ENCODE data around the gene CTIF. TPM values are rescaled to one million over a fixed set of nuclear protein-coding genes. Genes with fewer than 3 reads are reported as not detected.

CTIF gene
- polyA plus RNA-seq, 1 donor from 2014 or later = 50.2 TPM

DNA sequence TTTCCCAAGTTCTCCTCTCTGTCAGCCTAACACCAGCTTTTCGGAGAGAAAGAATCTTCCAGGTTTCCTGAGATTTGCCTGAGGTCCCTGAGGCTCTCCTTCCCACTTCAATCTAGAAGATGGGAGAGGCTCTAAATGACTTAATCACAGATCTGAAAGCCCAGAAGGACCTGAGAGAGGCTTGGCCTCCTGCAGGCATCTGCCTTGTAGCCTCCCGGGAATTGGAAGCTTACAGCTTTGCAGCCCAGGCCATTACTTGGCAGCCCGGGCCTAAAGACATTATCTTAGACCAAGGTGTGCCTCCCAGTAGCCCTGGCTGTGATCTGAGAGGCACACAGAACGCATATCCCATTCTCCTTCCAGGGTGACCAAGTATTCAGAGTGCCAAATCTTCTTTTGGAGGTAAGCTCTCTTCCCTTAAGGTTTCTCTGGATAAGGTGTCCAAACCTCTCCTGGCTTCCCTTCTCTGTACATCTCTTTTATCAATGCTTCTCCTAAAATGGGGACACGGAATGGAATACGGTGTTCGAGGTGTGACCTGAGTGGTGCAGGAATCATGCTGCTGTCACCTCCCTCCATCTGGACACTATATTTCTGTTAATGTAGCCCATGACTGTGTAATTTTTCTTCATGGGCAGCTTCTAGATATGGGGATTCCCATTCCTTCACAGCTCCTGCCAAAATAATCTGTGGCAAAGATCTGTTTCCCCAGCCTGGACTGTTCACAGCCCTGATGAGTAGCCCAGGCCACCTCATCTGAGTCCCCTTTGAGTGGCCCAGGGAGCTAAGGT is 16.0 kb downstream of the CTIF start:
- Histone ChIP-seq H3K36me3 (ENCODE audit: insufficient read depth, low read length) (no peaks in the 10 kb centered on the region), H3K4me3 (ENCODE audit: low read length) (no peak overlapping the region), H3F3A (ENCODE audit: insufficient read depth, low read length, poor library complexity, severe bottlenecking) (no peaks in the 10 kb centered on the region), H4K20me1 (ENCODE audit: insufficient read depth) (no peaks in the 10 kb centered on the region), H3K9me2 (ENCODE audit: insufficient read depth, low read length) (no peaks in the 10 kb centered on the region), H2AFZ (ENCODE audit: low read depth, low read length) (no peak overlapping the region), H3K4me2 (ENCODE audit: low read length) (no peak overlapping the region), H3K79me2 (replicated peaks; ENCODE audit: insufficient read depth, low read length) (peaks cover 30% of the 10 kb centered on the region), H3K27me3 (ENCODE audit: insufficient read depth, low read depth, low read length) (no peaks in the 10 kb centered on the region), H3K9ac (ENCODE audit: low read length) (no peak overlapping the region), H3K27ac (ENCODE audit: low read length) (no peak overlapping the region), H3K9me3 (ENCODE audit: low read length) (no peaks in the 10 kb centered on the region)
- TF ChIP-seq RAD21 (conservative IDR thresholded peaks at IDR 0.05) (no peak), POLR2AphosphoS5 (IDR thresholded peaks at IDR 0.05) (no peak), SMC3 (conservative IDR thresholded peaks at IDR 0.05; ENCODE audit: poor library complexity) (no peak), EZH2 (IDR thresholded peaks at IDR 0.05; ENCODE audit: borderline replicate concordance, insufficient read depth, low read length, poor library complexity, severe bottlenecking) (no peak), EP300 (conservative IDR thresholded peaks at IDR 0.05; ENCODE audit: poor library complexity, severe bottlenecking) (no peak), MXI1 (conservative IDR thresholded peaks at IDR 0.05; ENCODE audit: poor library complexity, severe bottlenecking) (no peak)
- TF ChIP-seq, protein P1, sequence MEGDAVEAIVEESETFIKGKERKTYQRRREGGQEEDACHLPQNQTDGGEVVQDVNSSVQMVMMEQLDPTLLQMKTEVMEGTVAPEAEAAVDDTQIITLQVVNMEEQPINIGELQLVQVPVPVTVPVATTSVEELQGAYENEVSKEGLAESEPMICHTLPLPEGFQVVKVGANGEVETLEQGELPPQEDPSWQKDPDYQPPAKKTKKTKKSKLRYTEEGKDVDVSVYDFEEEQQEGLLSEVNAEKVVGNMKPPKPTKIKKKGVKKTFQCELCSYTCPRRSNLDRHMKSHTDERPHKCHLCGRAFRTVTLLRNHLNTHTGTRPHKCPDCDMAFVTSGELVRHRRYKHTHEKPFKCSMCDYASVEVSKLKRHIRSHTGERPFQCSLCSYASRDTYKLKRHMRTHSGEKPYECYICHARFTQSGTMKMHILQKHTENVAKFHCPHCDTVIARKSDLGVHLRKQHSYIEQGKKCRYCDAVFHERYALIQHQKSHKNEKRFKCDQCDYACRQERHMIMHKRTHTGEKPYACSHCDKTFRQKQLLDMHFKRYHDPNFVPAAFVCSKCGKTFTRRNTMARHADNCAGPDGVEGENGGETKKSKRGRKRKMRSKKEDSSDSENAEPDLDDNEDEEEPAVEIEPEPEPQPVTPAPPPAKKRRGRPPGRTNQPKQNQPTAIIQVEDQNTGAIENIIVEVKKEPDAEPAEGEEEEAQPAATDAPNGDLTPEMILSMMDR (IDR thresholded peaks at IDR 0.05; ENCODE audit: poor library complexity, severe bottlenecking) = no peak
- TF ChIP-seq, protein P2, sequence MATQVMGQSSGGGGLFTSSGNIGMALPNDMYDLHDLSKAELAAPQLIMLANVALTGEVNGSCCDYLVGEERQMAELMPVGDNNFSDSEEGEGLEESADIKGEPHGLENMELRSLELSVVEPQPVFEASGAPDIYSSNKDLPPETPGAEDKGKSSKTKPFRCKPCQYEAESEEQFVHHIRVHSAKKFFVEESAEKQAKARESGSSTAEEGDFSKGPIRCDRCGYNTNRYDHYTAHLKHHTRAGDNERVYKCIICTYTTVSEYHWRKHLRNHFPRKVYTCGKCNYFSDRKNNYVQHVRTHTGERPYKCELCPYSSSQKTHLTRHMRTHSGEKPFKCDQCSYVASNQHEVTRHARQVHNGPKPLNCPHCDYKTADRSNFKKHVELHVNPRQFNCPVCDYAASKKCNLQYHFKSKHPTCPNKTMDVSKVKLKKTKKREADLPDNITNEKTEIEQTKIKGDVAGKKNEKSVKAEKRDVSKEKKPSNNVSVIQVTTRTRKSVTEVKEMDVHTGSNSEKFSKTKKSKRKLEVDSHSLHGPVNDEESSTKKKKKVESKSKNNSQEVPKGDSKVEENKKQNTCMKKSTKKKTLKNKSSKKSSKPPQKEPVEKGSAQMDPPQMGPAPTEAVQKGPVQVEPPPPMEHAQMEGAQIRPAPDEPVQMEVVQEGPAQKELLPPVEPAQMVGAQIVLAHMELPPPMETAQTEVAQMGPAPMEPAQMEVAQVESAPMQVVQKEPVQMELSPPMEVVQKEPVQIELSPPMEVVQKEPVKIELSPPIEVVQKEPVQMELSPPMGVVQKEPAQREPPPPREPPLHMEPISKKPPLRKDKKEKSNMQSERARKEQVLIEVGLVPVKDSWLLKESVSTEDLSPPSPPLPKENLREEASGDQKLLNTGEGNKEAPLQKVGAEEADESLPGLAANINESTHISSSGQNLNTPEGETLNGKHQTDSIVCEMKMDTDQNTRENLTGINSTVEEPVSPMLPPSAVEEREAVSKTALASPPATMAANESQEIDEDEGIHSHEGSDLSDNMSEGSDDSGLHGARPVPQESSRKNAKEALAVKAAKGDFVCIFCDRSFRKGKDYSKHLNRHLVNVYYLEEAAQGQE (IDR thresholded peaks at IDR 0.05; ENCODE audit: borderline replicate concordance) = no peak

DNA sequence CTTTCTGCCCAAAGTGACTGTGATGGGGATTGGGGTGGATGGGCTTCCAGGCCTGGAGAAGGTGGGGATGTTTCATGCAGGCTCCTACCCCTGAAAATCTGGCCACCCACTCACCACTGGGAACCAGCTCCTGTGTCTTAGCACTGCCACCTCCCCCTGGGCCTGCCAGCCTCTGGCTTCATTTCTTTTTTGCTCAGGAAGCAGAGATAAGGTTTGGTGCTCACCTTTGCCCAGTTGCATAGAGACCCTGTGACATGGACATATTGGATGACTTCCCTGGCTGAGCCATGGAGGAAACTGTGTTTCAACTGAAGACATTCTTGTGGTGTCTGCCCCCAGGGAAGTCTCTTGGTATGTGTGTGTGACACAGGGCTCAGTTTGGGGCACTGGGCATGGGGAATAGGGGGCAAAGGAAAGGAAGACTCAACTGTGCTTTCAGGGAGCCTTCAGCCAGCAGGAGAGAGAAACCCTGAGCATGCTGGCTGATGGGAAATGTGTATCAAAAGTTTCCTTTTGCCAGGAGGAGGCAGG is 16.7 kb downstream of the CTIF start:
- no peaks in the 10 kb centered on the region for H3F3A ChIP-seq (ENCODE audit: insufficient read depth, low read length, poor library complexity, severe bottlenecking)
- H3K27me3 ChIP-seq (ENCODE audit: insufficient read depth, low read depth, low read length) = no peaks in the 10 kb centered on the region
- peaks cover 24% of the 10 kb centered on the region for H3K79me2 ChIP-seq (replicated peaks; ENCODE audit: insufficient read depth, low read length)
- H3K27ac ChIP-seq (ENCODE audit: low read length) = no peak overlapping the region
- H3K9ac ChIP-seq (ENCODE audit: low read length) = no peak overlapping the region
- H3K4me3 ChIP-seq (ENCODE audit: low read length) = no peak overlapping the region
- no peaks in the 10 kb centered on the region for H4K20me1 ChIP-seq (ENCODE audit: insufficient read depth)
- H2AFZ ChIP-seq (ENCODE audit: low read depth, low read length) = no peak overlapping the region
- no peaks in the 10 kb centered on the region for H3K9me3 ChIP-seq (ENCODE audit: low read length)
- no peak overlapping the region for H3K4me2 ChIP-seq (ENCODE audit: low read length)
- no peaks in the 10 kb centered on the region for H3K9me2 ChIP-seq (ENCODE audit: insufficient read depth, low read length)
- no peaks in the 10 kb centered on the region for H3K36me3 ChIP-seq (ENCODE audit: insufficient read depth, low read length)
- TF ChIP-seq TAF1 (IDR thresholded peaks at IDR 0.05; ENCODE audit: low read depth) (no peak), EP300 (conservative IDR thresholded peaks at IDR 0.05; ENCODE audit: poor library complexity, severe bottlenecking) (no peak), RAD21 (conservative IDR thresholded peaks at IDR 0.05) (no peak), POLR2AphosphoS5 (IDR thresholded peaks at IDR 0.05) (no peak), EZH2 (IDR thresholded peaks at IDR 0.05; ENCODE audit: borderline replicate concordance, insufficient read depth, low read length, poor library complexity, severe bottlenecking) (no peak), MXI1 (conservative IDR thresholded peaks at IDR 0.05; ENCODE audit: poor library complexity, severe bottlenecking) (no peak), SMC3 (conservative IDR thresholded peaks at IDR 0.05; ENCODE audit: poor library complexity) (no peak)

Measured in neural cell (in vitro differentiated cells).